NCI-H524 (cell line): ENCODE results near the gene EFTUD2.
"Not testable (repeated sequence)": the region's sequence is repeated elsewhere in the genome, so short reads cannot be mapped to it uniquely, and the experiment has no call there.

Experiments used
- DNase-seq, 2 experiments: peaks; one replicate each; lab custom pipeline; 2025; lab: John Stamatoyannopoulos, UW

EFTUD2 gene

DNA sequence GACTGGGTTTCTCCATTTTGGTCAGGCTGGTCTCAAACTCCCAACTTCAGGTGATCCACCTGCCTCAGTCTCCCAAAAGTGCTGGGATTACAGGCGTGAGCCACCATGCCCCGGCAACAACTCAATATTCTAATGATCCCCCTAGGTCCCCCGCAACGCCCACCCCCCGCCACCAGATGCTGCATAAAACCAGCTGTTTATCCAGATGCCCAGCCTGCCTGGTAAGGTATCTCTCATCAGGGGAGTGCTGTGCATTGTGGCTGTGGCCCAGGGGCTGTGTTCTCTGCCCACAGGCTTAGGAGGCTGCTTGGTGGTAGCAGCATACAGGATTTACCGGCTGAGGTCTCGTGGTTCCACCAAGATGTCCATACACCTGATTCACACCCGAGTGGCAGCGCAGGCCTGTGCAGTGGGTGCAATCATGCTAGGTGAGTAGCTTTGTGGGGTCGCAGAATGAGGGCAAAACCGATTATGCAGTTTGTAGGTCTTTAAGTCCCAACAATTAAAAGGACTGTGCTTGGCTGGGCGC lies 50.2 kb downstream of the EFTUD2 start:
- DNase-seq: no peak

DNA sequence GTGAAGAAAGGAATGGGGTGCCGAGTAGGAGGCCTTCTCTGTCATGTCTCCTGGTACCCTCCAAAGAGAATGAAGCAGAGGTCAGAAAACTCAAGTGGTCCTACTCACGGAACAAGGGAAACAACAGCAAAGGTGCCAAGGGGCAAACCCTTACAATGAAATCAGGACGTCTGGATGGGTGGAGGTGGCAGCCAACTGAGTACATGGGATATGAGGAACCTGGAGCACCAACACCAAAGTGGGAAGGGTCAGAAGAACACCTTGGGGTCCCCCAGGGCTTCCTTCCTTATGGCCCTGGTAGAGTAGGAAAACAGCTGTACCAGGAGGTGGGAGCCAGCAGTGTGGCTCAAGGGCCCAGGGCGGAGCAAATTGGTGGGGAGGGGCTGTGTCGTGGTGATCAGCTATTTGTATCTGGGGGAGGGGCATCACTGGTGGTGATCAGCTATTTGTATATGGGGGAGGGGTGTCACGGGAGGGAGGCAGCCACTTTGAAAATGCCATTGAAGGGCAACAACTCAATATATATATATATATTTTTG lies 50.9 kb downstream of the EFTUD2 start:
- DNase-seq: no peak

DNA sequence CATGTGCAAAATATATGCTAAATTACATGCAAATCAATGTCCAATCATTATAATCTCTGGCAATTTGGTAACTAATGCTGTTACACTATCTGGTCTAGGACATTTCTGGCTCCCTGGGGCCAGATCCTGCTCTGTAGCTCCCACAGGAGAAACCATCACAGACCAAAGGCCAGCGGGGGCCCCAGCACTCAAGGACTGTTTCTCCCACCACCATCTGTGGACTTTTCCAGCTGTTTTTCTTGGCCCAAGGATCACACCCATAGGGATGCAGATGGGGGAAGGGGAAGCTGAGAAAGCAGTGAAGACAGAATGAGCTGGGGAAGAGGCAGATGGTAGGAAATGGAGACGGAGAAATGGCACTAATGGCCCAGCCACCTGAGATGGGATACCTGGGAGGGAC lies 51.7 kb downstream of the EFTUD2 start, which contains the start of gene HIGD1B:
Gene HIGD1B, plus strand, starts transcription at position 298 of the 400 bp plus-strand sequence. CDS start 270 bp downstream, outside the sequence.
- DNase-seq: peak; percentile 24 to 71

DNA sequence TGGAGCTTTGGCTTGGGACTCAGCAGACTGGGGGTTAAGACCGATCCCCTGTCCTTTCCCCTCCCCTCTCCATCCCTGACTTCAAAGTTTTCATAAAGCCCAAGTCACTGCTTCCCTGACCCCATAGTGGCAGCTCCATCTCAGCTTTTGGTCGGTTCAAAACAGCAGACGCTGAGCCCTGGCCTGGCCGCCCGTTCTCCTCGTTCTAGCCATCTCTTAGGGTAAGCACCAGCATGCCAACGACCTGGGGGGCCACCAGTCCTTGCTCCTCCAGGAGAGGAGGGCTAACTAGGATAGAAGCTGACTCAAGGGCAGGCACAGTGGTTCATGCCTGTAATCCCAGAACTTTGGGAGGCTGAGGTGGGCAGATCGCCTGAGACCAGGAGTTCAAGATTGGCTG lies 53.0 kb downstream of the EFTUD2 start:
- DNase-seq: no peak

DNA sequence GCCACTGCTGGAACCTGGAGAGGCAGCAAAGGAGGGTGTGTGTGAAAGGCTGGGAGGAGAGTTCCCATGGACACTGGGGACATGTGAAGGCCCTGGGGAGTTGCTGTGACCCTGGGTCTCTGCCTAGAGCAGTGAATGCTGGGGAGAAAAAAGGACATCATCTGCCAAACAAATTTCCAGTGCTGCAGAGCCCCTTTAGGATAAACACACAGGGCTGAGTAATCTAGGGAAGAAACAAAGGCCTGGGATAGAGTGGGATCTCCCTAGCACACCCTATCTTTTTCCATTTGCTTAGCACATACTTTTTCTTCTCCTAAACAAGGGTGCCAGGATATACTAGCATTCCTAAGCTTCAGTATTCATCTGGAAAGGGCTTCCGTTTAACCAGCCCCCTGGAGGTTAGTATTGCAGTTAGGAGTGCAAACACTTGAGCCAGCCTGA lies 54.8 kb downstream of the EFTUD2 start:
- no peak for DNase-seq

DNA sequence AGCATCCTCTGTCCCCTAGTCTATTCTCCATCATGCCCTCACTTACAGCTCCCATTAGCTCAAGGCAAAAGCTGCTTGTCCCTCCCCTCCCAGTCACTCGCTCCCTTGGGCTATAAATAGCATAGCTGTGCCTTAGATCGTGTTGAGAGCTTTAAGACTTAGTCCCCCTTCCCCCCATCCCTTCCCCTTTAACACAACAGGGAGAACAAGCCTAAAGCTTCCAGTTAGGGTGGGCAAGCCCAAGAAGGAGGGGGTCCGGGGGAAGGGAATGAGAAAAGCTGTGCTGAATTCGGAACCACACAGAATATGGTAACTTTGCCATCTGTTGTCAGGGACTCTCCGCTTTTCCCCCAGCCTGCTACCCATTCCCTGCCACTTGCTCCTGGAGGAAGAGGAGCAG lies 56.5 kb downstream of the EFTUD2 start:
- DNase-seq: peak in 1 of 2 experiments; percentile 36

DNA sequence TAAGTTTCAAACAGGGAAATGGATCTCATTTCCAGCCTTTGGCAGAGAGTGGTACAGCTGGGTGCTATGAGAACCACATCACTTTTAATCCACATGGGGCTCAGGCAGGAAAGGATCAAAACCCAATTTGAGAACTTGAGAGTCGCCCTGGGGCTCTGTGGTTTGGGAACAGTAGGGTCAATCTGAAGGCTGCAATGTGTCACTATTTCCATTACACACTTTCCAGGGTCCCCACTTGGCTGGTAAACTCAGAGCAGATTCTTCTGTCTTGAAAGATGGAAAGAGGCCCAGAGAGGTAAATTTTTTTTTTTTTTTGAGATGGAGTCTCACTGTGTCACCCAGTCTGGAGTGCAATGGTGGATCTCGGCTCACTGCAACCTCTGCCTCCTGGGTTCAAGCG lies 58.3 kb downstream of the EFTUD2 start:
- DNase-seq: no peak

DNA sequence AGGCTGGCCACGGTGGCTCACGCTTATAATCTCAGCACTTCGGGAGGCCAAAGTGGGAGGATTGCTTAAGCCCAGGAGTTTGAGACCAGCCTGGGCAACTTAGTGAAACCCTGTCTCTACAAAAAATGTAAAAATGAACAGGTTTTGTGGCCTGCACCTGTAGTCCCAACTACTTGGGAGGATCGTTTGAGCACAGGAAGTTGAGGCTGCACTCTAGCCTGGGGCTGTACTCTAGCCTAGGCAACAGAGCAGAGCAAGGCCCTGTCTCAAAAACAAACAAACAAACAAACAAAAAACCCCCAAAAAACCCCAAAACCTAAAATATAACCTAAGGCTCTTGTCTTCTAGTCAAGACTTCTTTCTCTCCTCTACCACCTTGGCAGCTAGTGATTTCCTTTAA lies 59.0 kb downstream of the EFTUD2 start:
- no peak for DNase-seq

DNA sequence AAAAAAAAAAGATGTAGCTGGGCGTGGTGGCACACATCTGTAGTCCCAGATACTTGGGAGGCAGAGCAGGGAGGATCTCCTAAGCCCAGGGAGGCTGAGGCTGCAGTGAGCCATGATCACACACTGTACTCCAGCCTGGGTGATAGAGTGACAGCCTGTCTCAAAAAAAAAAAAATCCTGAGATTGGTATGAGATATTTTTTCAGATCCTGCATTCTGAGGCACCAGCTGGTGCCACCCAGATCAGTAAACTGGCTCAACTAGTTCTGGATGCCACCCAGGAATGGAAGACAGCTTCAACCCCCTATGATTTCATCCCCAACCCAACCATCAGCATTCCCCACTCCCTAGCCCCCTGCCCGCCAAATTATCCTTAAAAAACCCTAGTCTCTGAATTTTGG lies 62.0 kb downstream of the EFTUD2 start:
- DNase-seq: peak in 1 of 2 experiments; percentile 22

DNA sequence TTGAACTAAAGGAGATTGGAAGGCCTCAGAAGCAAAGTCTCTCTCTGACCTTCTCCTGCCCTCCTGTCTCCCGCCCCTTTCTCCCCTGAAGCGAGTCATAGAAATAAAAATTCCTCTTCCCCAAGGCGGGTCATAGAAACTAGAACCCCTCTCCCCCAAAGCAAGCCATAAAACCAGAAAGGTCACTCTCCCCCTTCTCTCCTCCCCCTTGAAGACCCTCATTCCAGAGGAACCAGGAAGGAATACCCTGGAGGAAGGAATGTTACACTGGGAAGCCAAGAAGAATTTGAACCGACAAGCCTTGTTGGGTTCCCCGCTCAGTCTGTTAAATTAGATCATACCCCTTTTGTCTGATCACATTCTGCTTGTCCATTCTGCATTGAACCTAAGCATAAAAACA lies 66.4 kb downstream of the EFTUD2 start:
- no peak for DNase-seq

DNA sequence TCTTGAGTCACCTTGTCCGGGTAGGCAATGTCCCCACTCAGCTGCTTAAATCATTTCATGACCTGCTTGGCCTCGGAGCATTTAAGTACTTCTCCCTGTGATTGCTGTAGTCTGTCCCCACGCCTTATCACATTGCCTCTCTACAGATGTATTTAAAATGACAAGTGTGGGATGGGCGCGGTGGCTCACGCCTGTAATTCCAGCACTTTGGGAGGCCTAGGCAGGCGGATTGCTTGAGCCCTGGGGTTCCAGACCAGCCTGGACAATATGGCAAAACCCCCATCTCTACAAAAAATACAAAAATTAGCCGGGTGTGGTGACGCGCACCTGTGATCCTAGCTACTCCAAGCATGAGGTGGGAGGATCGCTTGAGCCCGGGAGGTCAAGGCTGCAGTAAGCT lies 67.9 kb downstream of the EFTUD2 start:
- DNase-seq: no peak

DNA sequence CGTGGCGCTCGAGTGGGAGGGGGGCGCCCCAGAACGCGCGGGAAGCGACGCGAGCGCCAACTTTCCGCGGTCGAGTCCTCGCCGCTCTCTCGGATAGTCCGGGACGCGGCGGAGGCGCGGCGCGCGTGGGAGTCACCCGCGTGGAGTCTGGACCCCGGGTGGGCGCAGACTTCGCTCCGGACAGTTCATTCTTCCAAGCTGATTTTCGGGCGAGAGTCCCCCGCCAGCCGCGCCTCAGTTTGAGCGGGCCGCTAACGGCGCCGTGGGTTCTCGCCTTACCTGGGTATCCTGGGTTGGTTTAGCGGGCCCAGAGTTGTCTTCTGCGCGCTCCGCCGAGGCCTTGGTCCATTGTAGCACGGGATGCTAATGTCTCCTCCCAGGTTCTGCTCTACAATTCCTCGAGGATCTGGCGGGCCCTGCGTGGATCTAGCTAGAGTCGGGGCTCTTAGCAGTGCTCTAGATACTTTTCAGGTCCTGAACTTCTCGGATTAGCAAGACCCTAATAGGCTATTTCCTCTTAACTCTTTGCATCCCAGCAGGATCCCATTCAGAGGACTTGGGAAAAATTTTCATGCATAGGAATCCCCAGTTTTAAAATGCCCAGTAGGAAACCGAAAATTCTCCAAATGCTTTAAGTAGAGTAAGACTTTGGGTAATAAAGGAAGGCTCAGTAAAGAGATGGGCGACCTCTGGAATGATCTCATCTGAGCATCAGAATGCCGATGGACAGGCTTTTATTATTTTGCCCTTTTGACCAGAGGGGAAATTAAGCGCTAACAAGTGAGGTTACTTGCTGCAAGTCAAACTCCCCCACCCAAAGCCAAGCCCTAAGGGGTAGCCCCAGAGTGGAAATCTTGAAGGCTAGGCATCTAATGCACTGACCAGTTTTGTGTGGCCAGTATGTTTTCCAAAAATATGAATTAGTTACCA lies 68.6 kb downstream of the EFTUD2 start:
- peak in 1 of 2 experiments; percentile 18 for DNase-seq

DNA sequence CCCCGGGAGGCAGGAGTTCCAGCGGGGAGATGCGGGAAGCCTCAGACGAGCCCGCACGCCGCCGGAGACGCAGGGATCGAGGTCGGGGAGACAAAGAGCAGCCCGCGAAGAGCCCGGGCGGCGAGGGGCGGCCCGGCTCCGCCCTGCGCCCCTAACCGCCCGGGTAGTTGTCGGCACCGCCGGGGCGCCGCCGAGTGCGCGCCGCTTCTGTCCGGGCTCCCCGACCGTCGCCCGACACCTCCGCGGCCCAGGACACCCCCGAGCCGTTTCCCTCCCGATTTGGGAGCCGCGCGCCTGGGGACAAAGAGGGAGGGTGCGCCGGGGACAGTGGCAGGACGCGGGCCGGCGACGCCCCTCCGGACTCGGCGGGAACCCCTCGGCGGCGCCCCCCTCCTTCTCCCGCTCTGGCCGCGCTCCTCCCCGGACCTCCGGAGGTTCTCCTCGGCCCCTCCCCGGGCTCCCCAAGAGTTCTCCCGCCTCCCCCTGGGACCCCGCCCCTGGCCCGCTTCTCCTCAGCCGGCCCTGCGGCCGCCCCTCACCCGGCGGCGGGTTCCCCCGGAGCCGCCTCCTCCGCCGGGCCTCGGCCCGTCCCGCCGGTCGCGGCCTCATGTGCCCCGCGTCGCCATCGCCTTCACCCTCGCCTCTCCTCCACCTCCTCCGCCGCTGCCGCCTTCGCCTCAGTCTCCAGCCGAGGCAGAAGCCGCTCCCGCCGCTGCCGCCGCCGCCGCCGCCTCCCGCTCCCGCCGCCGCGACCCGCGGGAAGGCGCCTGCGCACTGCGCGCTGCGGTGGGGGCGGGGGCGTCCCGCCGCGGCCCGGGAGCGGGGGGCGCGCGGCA lies 69.5 kb downstream of the EFTUD2 start, which contains the start of gene GJC1:
Gene GJC1, minus strand, starts transcription at position 765 of the 836 bp plus-strand sequence. CDS start 24,470 bp downstream, outside the sequence.
- peak; percentile 41 to 60 for DNase-seq

DNA sequence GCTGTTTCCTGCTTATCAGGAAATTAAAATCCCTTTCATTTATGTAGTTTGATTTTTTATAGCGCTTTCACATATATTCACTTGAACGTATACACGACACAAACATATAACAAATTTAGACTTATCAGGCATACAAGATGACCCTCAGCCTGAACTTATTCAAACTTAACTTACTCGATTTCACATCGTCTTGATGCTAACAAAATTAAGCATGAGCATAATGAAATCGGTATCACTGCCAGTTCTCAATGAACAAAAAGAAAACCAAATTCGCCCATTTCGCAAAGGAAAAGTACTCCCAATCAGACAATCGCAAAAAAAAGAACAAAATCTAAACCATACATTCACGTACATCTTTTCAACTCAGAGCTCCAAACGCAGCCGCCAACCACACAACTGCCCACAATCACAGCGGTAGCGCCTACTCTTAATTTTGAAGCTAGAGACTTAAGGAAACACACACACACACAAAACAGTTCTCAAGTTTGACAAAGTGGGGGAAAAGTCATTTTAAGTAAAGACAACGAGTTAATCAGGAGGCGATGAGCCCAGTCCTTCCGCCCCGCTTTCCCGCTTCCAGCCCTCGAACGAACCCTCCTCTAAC lies 70.2 kb downstream of the EFTUD2 start:
- peak in 1 of 2 experiments; percentile 60 for DNase-seq

DNA sequence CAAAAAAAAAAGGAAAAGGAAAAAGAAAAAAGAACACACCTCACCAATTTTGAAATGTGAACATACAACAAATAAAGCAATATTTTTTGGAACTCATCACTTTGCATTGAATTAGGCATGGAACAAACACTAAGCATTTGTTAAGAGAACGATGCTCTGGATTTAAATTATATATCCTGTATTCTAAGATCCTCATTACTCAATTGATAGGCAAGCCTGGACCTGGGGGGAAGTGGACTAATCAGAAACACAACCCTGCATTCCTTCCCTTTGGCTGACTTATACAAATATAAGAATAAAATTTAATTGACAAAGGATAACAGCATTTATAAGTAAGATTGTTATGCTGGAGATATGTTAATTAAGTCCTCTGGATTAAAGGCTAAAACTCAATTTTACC lies 71.4 kb downstream of the EFTUD2 start:
- DNase-seq: no peak

DNA sequence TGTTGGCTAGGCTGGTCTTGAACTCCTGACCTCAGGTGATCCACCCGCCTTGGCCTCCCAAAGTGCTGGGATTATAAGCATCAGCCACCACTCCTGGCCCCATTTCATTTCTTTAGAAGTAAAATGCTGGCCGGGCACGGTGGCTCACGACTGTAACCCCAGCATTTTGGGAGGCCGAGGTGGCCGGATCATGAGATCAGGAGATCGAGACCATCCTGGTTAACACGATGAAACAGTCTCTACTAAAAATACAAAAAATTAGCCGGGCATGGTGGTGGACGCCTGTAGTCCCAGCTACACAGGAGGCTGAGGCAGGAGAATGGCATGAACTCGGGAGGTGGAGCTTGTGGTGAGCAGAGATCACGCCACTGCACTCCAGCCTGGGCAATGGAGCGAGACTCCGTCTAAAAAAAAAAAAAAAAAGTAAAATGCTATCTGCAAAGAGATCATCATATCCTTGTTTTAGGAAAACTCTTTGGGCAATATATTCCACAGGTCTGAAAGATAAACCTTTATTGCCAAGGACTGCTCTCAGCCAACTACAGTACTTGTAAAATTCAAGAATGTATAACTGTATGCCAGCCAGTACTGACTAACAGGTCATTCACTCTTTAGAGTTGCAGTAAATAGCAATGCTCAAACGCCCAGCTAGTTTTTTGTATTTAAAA lies 73.0 kb downstream of the EFTUD2 start:
- DNase-seq: no peak

DNA sequence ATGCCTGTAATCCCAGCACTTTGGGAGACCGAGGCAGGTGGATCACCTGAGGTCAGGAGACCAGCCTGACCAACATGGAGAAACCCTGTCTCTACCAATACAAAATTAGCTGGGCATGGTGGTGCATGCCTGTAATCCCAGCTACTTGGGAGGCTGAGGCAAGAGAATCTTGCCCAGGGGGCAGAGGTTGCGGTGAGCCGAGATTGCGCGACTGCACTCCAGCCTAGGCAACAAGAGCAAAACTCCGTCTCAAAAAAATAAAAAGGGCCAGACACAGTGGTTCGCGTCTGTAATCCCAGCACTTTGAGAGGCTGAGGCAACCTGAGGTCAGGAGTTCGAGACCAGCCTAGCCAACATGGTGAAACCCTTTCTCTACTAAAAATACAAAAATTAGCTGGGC lies 74.0 kb downstream of the EFTUD2 start:
- not testable (repeated sequence) for DNase-seq

DNA sequence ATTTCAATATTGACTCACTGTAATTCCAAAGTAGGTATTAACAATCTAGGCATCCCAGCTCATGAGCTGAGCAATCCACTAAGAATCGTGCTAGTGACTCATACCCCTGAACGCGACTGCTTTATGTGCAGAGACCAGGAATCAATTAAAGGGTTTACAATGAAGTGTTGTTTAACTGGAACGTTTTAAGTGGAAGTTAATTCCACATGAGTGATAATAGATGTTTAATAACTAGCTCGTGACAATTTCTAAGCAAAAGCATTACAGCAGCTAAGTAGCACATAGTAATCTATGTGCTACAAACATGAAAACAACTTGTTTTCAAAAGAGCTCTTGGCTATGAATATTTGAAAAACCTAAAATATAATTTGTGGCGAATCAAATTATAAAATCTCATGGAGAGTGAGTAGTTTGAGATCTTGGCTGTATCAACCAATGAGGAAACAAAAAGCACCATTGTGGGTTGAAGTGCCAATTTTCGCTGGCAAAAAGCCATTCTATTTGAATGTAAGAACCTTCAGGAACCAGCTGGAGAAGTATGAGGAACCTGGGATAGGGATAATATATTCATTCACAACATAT lies 78.5 kb downstream of the EFTUD2 start:
- DNase-seq: peak; percentile 90 to 92

DNA sequence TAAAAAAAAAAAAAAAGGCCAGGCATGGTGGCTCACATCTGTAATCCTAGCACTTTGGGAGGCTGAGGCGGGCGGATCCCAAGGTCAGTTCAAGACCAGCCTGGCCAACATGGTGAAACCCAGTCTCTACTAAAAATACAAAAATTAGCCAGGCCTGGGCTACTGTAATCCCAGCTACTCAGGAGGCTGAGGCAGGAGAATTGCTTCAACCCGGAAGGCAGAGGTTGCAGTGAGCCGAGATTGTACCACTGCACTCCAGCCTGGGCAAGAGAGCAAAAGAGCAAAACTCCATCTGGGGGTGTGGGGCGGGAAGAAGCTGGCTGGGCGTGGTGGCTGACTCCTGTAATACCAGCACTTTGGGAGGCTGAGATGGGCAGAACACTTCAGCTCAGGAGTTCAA lies 80.7 kb downstream of the EFTUD2 start:
- DNase-seq: not testable (repeated sequence)

DNA sequence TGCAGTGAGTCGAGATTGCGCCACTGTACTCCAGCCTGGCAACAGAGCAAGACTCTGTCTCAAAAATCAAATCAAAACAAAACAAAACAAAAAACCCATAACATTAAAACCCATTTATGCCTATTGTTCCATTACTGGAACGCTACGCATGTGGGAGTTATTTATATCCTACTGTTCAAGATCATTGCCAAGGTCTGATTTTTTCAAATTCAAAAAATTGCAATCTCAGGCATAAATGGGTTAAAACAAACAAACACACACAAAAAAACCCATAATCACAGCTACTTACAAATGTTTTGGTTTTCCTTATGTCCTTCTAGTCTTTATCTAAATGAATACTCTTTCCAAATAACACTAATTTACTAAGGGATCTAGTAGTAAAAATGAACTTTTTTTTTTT lies 87.0 kb downstream of the EFTUD2 start:
- no peak for DNase-seq
